Amniotic epithelial cell (primary cell): ENCODE data around the gene TRAF2.

Experiments
- DNase-seq: peaks from one replicate; pipeline ENCODE4 v3.0.0-alpha.2; 2010; ENCODE audit warnings: low read depth

The TRAF2 gene

DNA sequence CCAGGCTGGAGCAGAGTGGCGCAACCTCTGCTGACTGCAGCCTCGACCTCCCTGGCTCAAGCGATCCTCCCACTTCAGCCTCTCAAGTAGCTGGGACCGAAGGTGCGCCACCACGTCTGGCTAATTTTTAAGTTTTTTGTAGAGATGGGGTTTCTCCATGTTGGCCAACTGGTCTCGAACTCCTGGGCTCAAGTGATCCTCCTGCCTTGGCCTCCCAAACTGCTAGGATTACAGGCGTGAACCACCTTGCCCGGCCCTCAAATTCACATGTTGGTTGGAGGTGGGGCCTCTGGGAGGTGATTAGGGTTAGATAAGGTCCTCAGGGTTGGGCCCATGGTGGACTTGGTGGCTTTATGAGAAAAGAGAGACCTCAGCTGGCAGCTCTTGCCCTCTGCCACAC, 75.8 kb downstream of the TRAF2 start:
- DNase-seq: no peak

DNA sequence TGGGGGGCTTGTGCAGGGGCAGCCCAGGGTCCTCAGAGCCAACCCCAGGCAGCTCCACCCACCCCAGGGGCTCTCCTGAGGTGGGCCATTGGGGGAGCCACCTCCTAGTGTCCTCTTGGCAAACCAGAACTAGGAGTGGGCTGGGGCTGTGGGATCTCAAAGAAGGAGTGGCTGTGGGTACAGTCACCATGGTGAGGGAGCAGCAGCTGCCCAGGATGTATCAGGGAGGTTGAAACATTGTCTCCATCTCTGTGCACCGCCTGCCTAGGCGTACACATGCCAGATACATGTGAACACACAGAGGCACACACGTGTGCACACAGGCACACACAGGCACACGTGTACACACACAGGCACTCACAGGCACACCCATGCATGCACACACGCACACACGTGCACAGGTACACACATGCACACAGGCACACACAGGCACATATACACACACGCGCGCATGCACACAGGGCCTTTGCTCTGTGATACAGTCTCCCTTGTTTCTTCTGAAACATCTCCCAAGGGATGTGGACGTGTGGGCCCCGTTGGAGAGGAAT, 76.5 kb downstream of the TRAF2 start:
- no peak for DNase-seq

DNA sequence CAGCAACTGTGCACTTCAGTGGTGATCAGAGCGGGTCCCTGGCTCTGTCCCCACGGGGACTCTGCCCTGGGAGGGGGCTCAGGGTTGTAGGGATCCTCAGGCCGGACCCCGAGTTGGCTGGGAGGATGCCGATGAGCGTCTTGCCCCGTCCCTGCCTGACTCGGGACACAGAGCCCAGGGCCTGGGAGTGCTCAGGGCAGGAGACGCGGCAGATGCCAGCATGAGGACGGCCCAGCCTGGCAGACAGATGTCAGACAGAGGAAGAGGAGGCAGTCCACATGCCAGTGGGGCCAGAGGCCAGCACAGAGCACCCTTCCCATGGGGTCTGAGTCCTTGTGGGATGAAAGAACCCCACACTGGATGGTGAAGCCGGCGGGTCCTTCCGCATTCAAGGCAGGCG, 77.0 kb downstream of the TRAF2 start:
- no peak for DNase-seq

DNA sequence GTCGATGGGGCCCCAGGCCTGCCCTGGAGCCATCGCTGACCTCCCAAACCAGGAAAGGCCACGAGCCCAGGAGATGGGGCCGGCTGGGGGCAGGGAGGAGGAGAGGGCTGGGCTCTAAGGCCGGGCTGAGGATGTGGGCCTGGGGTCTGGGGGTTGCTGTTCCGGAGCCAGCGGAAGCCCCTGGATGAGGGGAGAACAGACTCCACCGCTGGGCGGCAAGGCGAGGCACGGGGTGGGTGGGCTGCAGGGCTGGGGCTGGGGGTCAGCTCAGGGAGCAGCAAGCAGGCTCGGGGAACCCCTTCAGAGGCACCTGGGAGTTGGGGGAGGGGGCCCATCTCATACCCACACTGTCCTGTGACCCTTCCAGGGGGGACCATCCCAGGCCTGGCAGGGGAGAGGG, 77.4 kb downstream of the TRAF2 start:
- DNase-seq: no peak

DNA sequence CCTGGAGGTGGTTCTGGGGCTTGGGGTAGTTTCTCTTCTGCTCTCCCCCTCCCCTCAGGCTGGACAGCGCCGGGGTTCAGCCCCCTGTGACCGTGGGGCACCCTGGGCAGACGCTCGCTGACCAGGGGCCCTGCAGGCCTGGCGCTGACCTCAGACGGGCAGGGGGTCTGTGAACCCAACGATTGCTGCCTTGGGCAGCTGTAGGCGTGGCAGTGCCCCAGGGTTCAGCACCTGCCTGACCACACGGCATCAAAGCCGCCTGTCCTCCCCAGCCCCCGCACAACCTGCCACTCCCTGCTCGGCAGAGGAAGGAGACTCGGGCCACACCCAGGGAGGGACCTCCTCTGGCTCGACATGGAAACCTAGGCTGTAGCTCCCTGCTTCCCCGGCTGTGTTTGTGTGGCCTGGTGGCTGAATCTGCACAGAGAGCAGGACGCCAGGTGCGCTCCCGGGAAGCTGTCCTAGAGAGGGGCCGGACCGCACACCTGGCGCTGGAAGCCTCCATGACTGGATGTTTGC, 77.9 kb downstream of the TRAF2 start:
- DNase-seq: no peak

DNA sequence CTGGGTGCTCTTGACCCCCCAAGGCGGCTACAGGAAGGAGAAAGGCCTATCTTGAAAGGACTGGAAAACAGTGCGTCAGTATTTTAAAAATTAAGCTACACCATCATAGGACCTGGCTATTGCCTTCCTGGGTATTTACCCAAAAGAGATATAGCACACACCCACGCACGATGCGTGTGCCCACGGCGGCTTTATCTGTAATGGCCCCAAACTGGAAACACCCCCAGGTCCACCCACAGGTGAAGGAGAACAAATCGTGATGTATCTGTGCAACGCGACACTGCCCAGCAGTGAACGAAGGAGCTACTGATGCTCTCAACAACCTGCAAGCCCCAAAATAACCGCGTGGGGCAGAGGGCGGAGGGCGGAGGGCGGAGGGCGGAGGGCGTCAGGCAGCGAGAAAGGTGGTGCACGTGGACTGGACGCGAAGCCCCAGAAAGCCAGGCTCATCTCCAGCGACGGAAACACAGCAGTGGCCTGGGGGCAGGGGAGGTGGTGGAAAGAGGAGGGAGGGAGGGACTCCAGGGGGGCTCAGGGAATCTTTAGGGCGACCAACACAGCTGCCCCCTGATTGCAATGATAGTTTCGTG, 78.6 kb downstream of the TRAF2 start:
- DNase-seq: no peak

DNA sequence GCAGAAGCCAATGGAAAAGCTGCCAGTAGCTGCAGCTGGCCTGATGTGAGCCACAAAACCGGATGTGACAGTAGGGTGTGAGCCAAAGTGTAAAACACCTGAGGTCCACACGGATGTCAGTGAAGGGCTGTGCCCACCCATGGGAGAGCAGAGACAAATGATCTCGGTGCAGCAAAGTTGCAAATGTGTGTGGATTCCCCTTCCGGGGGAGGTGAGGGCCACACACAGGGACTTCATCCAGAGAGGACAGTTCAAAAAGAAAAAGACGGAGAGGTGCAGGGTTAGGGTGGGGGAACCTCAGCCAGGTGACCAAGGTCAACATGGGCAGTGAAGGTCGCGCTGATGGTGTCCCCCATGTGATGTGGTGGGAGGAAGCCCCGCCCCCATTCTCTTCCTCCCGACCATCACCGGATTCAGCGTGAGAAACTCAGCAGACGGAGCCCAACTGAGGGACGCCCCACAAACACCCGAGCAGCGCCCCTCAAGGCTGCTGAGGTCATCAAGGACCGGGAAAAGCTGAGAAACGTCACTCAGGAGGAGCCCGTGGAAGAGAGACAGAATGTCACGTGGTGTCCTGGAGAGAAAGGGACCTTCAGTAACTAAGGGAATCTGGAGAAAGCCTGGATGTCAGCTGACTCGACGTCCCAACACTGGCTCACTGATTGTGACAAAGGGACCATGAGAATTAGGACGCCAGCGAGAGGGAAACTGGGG, 79.6 kb downstream of the TRAF2 start:
- DNase-seq: no peak

DNA sequence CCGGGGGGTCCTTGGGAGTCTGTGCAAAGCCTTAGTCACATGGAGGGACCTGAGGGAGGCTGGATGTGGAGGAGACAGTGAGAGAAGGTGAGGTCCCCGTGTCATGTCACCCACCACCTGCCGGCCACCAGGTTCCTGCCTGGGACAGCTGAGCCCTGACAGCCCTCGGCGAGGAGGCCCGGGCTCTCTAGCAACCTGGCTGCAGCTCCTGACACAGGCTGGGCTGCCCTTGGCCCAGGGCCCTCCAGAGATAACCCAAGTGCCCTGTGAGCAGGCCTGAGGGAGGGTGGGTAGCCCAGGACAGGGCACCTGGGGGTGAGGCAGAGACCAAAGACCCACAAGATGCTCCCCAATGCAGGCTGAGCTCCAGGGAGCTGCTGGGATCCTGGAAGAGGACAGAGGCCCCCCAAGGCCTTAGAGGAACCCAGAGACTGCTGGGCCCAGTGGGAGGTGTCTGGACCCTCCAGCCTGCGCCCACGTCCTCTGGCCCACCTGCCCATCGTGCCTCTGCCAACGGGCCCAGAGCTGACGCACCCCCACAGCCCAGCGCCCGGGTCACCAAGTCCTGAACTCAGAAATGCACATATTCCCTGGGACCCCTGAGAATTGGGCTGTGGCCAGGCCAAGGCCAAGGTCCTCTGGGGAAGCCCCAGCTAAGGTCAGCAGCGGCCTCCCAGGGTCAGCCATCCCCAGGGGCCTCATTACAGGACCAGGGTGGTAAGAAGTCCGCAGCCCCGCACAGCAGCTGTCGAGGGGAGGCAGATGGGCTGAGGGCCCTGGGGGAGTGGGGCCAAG, 82.2 kb downstream of the TRAF2 start:
- DNase-seq: no peak

DNA sequence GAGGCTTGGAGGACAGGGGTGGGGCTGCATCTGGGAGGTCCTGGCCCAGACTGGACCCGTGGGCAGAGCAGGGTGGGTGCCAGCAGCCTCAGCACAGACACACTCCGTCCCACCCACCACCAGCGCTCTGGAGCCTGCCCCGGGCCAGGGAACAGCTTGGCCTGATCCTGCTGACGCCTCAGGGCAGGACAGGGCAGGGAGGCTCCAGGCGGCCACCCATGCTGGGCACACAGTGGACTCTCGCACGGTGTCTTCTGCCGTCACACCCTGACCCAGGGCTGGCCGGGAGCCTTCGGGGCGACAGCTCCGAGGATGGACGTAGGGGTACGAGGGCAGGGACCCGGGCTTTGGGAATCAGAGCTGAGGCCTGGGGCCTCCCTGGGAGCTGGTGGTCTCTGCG, 82.8 kb downstream of the TRAF2 start:
- DNase-seq: no peak

DNA sequence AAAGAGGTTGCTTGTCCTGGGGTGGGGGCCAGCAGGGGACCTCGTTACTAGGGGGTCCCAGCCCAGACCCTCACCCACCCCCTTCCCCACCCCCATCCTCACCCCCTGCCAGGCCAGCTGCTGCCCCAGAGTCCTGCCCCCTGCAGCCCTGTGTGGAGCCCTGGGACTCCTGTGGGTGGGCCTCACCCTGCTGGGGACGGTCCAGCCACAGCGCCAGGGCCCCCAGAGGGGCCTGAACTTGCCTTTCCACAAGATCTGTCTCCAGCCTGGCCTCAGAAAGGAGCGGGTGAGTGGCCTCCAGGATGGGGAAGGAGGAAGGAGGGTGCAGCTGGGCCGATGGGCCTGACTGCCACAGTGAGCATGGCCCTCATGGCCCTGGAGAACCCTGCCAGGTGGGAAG, 83.5 kb downstream of the TRAF2 start:
- no peak for DNase-seq

DNA sequence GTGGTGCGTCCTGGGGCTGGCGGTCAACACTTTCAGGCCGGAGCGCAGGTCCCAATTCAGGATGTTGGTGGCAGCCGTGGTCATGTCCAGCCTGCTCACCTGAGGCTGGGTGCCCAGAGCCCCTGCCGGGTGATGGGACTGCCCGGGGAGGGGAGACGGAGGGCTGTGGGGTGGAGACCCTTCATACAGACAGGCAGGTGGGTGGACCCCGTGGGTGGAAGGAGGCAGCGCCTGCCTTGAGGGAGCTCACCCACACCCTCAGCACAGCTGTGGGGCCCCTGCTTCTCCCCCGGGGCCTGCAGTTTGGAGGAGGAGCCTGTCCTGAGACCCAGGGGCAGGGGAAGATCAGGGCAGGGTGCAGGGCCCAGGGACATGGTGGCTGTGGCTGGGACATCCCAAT, 84.0 kb downstream of the TRAF2 start:
- no peak for DNase-seq

DNA sequence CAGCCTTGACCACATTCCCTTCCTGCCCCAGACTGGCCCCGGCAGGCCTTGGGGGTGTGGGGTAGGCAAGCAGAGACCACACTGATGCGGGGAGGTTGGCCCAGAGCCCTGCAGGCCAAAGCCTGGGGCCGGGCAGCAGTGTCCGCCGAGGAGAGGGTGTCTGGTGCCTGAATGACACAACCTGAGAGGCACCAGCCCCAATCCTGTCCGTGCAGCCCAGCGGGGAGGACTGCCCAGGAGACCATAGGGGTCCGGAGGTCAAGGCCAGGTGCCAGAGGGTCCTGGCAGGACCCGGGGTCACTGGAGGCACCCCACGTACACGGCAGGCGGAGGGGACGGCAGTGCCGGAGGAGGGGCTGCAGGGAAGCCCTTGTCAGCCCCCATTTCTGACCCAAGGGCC, 85.4 kb downstream of the TRAF2 start:
- DNase-seq: no peak

DNA sequence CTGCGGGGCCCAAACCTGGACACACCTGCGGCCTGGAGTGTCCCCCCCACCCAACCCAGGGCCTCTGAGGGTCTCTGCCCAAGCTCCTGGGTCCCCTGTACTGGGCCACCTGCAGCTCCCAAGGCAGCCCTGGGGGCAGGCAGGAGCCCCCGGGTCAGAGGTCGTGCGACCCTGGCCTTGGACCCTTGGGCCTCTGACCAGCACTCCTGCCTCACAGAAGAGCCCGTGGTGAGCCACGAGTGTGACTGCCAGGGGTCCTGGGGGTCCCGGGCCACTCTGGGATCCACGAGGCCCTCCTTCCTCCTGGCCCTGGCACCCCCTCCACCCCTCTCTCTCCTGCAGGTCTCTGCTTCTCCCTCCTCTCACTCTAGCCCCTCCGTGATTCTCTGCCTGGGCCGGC, 86.0 kb downstream of the TRAF2 start:
- no peak for DNase-seq

DNA sequence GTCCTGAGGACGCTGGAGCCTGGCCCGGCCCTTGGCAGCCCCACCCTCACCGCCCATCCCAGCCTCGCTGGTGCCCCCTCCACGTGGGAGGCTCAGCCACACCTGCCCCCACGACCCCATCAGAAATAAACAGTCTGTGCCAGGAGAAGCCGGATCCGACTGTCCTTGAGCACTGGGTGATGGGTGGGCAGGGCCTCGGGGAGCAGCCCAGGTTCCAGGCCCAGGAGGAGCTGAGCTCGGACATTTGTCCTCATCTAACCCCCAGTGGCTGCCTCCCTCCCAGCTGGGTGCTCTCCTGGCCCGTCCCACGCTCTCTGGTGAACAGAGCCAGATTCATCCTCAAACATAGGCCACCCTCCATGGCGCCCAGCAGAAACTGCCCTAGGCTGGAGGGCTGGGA, 86.4 kb downstream of the TRAF2 start:
- DNase-seq: no peak

DNA sequence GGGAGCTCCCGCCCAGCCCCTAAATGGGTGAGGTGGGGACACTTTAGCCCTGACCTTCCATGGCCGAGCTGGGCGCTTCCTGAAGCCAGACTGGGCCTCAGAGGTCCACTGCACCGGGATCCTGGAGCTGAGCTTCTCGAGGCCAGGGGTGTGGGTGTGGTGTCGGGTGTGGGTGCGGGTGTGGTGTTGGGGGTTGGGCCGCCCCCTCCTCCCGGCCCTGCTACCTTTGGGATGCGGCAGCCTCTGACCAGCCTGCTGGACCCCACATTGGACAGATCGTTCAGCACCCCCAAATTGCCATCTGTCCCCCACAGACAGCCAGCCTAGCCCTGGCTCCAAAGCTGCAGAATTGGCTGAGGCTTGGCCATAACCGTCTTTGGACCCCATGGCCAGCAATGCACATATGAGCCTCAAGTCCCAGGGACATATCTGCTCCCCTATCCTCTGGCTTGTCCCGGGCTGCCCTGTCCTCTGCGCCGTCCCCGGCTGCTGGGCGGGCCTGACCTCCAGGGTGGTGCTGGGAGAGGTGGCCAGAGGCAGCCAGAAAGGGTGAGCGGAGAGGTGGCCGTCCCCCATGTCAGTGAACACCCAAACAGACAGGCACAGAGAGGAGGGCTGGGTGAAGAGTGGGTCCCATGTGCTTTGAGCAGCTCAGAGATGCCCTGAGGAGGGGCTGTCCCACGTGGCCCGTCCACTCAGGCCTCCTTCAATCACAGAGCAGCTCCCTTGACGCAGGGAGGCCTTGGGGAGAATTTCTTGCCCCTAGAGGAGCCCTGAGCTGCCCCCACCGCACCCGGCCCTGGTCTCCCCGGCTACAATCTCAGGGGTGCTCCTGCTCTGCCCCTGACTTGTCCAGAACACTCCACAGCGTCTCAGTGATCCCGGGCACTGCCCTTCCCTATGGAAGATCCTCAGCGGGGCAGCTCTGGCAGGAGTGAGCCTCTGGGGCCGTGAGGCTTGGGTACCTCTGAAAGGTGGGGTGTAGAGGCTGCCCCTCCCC, 87.6 kb downstream of the TRAF2 start:
- DNase-seq: no peak

DNA sequence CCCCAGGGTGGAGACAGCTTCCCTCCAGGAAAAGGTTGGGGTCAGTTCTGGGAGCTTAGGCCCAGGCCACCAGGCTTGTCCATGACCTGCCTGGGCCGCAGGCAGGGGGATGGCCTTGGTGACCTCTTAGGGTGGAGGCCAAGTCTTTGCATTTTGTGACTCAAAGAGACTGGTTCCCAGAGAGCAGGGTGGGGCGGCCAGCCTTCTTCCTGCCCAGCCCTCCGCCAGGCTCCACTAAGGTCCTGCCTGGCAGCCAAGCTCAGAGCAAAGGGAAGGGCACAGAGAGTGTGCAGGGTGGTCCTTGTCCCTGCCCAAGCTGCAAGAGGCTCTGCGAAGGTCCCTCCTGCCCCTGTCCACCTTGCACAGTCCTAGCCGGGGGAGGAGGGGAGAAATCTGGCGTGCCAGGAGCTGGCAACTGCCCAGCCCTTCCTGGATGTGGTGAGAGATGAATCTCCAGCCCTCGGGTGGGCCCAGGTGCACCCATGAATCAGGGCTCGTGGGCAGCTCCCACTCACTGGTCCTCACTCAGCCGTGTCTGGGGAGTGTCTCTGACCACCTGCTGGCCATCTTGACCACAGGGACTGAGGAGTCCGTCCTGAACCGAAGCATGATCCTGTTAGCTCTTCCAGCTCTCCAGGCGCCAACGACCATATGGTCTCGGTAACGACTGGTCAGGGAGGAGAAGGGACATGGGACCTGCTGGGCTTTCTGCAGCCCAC, 88.7 kb downstream of the TRAF2 start:
- DNase-seq: no peak

DNA sequence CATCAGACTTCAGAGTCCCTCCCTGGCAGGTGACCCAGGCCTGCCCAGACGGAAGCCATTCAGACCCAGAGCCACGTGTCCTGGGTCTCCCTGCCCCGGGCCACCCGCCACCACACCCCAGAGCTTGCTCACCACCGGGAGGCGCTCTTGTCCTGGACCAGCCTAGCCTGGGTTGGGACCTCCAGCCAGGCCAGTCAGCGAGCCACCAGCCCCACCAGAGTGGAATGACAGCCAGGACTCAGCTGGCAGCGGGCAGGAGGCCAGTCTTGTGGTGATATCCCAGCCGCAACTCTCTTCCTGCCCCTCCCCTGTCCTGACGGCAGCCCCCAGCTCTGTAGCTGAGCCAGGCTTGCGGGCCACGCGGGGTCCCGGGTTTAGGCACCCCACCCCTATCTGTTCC, 89.3 kb downstream of the TRAF2 start:
- no peak for DNase-seq
